Brain microvascular endothelial cell (primary cell): Measurements from ENCODE around the gene PRKD3.

Experiments
- DNase-seq: peaks from one replicate; pipeline ENCODE4 v3.0.0-alpha.2; 2020
- H3K27ac ChIP-seq: fragments of 250-450 bp; sonication (Bioruptor Pico); 2 replicates; pipeline ENCODE4 v1.5.1; 2020; ENCODE audit warnings: mild to moderate bottlenecking, moderate library complexity
- H3K27me3 ChIP-seq: fragments of 250-450 bp; sonication (Bioruptor Pico); replicated peaks from 2 replicates; pipeline ENCODE4 v1.5.1; 2020; ENCODE audit warnings: mild to moderate bottlenecking
- H3K36me3 ChIP-seq: fragments of 250-450 bp; sonication (Bioruptor Pico); replicated peaks from 2 replicates; pipeline ENCODE4 v1.5.1; 2020; ENCODE audit warnings: mild to moderate bottlenecking
- H3K4me3 ChIP-seq: 2 replicates; pipeline ENCODE4 v1.5.1; 2011; ENCODE audit warnings: low read depth, mild to moderate bottlenecking, control low read depth, low read length, moderate library complexity
- CTCF ChIP-seq: IDR thresholded peaks from 2 replicates; pipeline ENCODE4 v1.5.1; 2011; ENCODE audit warnings: low read depth, mild to moderate bottlenecking, moderate library complexity, low read length, control low read depth, inconsistent platforms; ENCODE audit errors: missing control alignments
- in situ Hi-C: cut with HindIII; loops from 2 replicates; pipeline ENCODE4 v1.10.0; 2017; ENCODE audit warnings: low sequenced_read_pairs, low pct_ligation_motif_present

PRKD3 gene

GRCh38 chr2:37326866-37327634, 2.4 kb upstream of the PRKD3 start:
- H3K4me3 ChIP-seq = no peak overlapping the region
- H3K27me3 ChIP-seq = no peaks in the 10 kb centered on the region
- no peak for TF ChIP-seq CTCF
- in situ Hi-C loops = no loop called here
- H3K27ac ChIP-seq = no peak overlapping the region
- no peak for DNase-seq
- no peaks in the 10 kb centered on the region for H3K36me3 ChIP-seq

- DNase-seq = peak; percentile 78
- H3K4me3 ChIP-seq = no peak overlapping the region
- H3K27me3 ChIP-seq = no peaks in the 10 kb centered on the region
- no peaks in the 10 kb centered on the region for H3K36me3 ChIP-seq
- no peak for TF ChIP-seq CTCF
- H3K27ac ChIP-seq = peak overlapping the region; percentile 64
- in situ Hi-C loops = no loop called here
Observed at GRCh38 chr2:37326285-37326684, 1.7 kb upstream of the PRKD3 start.

GRCh38 chr2:37325625-37326071, 1.0 kb upstream of the PRKD3 start:
- TF ChIP-seq CTCF = no peak
- no peaks in the 10 kb centered on the region for H3K27me3 ChIP-seq
- peak overlapping the region; percentile 64 for H3K27ac ChIP-seq
- H3K4me3 ChIP-seq = peak overlapping the region; percentile 79
- no peaks in the 10 kb centered on the region for H3K36me3 ChIP-seq
- DNase-seq = no peak
- in situ Hi-C loops = no loop called here

GRCh38 chr2:37324536-37324785, 172 bp downstream of the PRKD3 start:
- DNase-seq = peak; percentile 60
- in situ Hi-C loops = no loop called here
- peak overlapping the region; percentile 64 for H3K27ac ChIP-seq
- no peak for TF ChIP-seq CTCF
- no peaks in the 10 kb centered on the region for H3K27me3 ChIP-seq
- no peaks in the 10 kb centered on the region for H3K36me3 ChIP-seq
- peak overlapping the region; percentile 79 for H3K4me3 ChIP-seq

- Histone ChIP-seq H3K27ac (peak overlapping the region; percentile 64), H3K27me3 (no peaks in the 10 kb centered on the region), H3K36me3 (no peaks in the 10 kb centered on the region), H3K4me3 (peak overlapping the region; percentile 79)
- TF ChIP-seq CTCF = no peak
- in situ Hi-C loops = no loop called here
- DNase-seq = peak; percentile 22
Observed at GRCh38 chr2:37323781-37324535, 675 bp downstream of the PRKD3 start.
